Panc1 (cell line): ENCODE results near the gene PDE3B. TPM values are rescaled to one million over a fixed set of nuclear protein-coding genes. Genes with fewer than 3 reads are reported as not detected.

ENCODE experiments used
- ATAC-seq: fragments of 200-7000 bp; cut with Tn5 transposase; 2 replicates; pipeline ENCODE4 v1.9.1; 2020; ENCODE audit warnings: mild to moderate bottlenecking, moderate library complexity
- BruUV-seq: library from RNA; stranded (reverse); fragments of 400-500 nt; replicated peaks from 2 replicates; lab custom pipeline; 2021; lab: Mats Ljungman, UMichigan
- CTCF ChIA-PET: fragments of 300-600 bp; sonication (Branson Sonifier 250); formaldehyde crosslinking; loops from one replicate; lab custom pipeline; 2022; ENCODE audit warnings: antibody characterized with exemption; lab: Charles Lee
- POLR2A ChIA-PET: fragments of 300-600 bp; sonication (Branson Sonifier 250); formaldehyde crosslinking; loops from one replicate; lab custom pipeline; 2022; ENCODE audit warnings: antibody characterized with exemption; lab: Charles Lee
- DNase-seq: peaks from one replicate; pipeline ENCODE4 v3.0.0-alpha.2; 2010; ENCODE audit warnings: low read depth, low spot score
- H3K27ac ChIP-seq: 2 replicates; pipeline ENCODE4 v1.5.1; 2011; ENCODE audit warnings: mild to moderate bottlenecking, low read length, inconsistent platforms
- H3K27me3 ChIP-seq: fragments of 200-500 bp; sonication (Bioruptor generic); 2 replicates; pipeline ENCODE4 v1.6.0; 2014; ENCODE audit warnings: low read length, inconsistent platforms; ENCODE audit not compliant: control insufficient read depth, insufficient read depth
- H3K36me3 ChIP-seq: fragments of 200-500 bp; sonication (Bioruptor generic); 2 replicates; pipeline ENCODE4 v1.5.1; 2014; ENCODE audit warnings: inconsistent platforms, mild to moderate bottlenecking, low read length, moderate library complexity; ENCODE audit not compliant: control insufficient read depth, insufficient read depth
- H3K4me1 ChIP-seq: 2 replicates; pipeline ENCODE4 v1.5.1; 2011; ENCODE audit warnings: inconsistent platforms, mild to moderate bottlenecking, low read length, moderate library complexity; ENCODE audit not compliant: control insufficient read depth, insufficient read depth
- H3K4me3 ChIP-seq, 2 experiments: 2 replicates each; pipeline ENCODE4 v1.5.1; 2011 to 2012; ENCODE audit warnings: low read depth in 2 of 2, low read length in 2 of 2, mild to moderate bottlenecking in 2 of 2, inconsistent platforms in 1 of 2, moderate library complexity in 1 of 2
- H3K9me3 ChIP-seq: fragments of 200-500 bp; sonication (Bioruptor generic); 2 replicates; pipeline ENCODE4 v1.5.1; 2014; ENCODE audit warnings: low read depth, mild to moderate bottlenecking, inconsistent platforms, low read length, moderate library complexity; ENCODE audit not compliant: control insufficient read depth, insufficient read depth
- POLR2AphosphoS5 ChIP-seq: IDR thresholded peaks from 2 replicates; pipeline ENCODE4 v1.6.1; 2012; ENCODE audit warnings: mild to moderate bottlenecking, low read depth, low read length, moderate library complexity
- SIN3A ChIP-seq: IDR thresholded peaks from 2 replicates; pipeline ENCODE4 v1.6.1; 2012; ENCODE audit warnings: low read depth, mild to moderate bottlenecking, low read length, moderate library complexity, borderline replicate concordance; ENCODE audit not compliant: insufficient read depth
- TCF7L2 ChIP-seq: IDR thresholded peaks from 2 replicates; pipeline ENCODE4 v1.6.1; 2011; ENCODE audit warnings: mild to moderate bottlenecking, low read depth, low read length, inconsistent platforms
- in situ Hi-C: cut with HindIII; loops from 2 replicates; pipeline ENCODE4 v1.10.0; 2016; ENCODE audit warnings: low sequenced_read_pairs, low pct_unique_long_range_greater_than_20kb
- intact Hi-C: fragments of 100-400 bp; cut with micrococcal nuclease; formaldehyde crosslinking; loops from one replicate; pipeline ENCODE4 v1.10.0; 2022; ENCODE audit not compliant: unreplicated experiment
- total RNA-seq: library from RNA; stranded (reverse); gene quantifications from one replicate; pipeline ENCODE4 v1.2.1, GENCODE V29; 2021; ENCODE audit not compliant: unreplicated experiment
- TF ChIP-seq, protein P1 (sequence below), 2 experiments: IDR thresholded peaks; 2 replicates each; pipeline ENCODE4 v1.6.1; 2011 to 2012; ENCODE audit warnings: low read depth in 2 of 2, control low read depth in 1 of 2, low read length in 1 of 2, mild to moderate bottlenecking in 1 of 2, moderate library complexity in 1 of 2; ENCODE audit not compliant: insufficient read depth in 1 of 2
- TF ChIP-seq, protein P2 (sequence below): fragments of 450-650 bp; IDR thresholded peaks from 2 replicates; pipeline ENCODE4 v1.5.1; 2017; ENCODE audit warnings: mild to moderate bottlenecking

The PDE3B gene
- total RNA-seq, 1 experiment from 2014 or later, result 33.0 TPM

DNA sequence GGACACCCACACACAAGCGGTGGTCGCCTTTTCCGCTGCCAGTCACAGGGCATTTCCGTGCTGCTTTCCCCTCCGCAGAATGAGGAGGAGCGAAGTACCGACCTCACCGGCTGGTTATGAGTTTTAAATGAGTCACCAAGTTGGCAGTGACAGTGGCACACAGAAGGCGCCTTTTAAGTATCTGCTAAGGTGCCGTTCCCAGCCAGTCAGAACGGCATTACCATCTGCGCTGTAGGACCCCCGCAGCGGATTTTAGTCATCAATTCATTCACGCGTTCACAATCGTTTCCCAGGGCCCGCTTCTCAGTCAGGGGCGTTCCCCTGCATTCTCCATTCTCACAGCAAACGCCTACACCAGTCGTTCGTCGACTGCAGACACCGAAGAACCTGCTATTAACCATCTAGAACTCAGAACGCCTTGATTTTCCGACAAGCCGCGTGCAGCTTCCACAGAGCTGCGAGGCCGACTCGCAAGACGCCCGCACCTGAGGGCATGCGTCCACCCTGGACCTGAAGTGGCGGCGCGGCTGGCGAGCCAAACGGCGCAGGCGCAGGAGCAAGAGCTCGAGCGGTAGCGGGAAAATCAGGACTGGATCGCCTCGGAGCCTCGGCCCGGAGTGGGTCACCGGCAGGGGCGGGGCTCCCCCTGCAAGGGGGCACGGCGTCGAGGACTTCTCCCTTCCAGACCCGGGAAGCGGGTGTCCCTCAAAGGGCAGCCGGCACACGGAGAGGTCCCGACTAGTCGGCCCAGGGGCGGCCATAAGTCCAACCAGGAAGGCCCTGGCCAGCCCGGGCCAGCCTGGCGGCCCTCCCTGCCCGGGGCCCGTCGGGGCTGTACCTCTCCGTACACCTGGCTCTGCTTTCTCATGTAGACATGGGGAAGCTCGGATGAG lies 247.8 kb downstream of the PDE3B start:
- Histone ChIP-seq H3K27ac (peak overlapping the region; percentile 92), H3K27me3 (no peaks in the 10 kb centered on the region), H3K9me3 (no peaks in the 10 kb centered on the region), H3K4me3 (peak overlapping the region; percentile 68 to 89), H3K36me3 (no peaks in the 10 kb centered on the region), H3K4me1 (peaks cover 5% of the 10 kb centered on the region)
- no peak for DNase-seq
- intact Hi-C loops (loop anchor here (5.0 to 10.0 kb wide), 2 partner anchors 247 to 369 kb away; partner anchors contain the start of genes PDE3B and PSMA1), in situ Hi-C loops (no loop called here)
- TF ChIP-seq, protein P1, sequence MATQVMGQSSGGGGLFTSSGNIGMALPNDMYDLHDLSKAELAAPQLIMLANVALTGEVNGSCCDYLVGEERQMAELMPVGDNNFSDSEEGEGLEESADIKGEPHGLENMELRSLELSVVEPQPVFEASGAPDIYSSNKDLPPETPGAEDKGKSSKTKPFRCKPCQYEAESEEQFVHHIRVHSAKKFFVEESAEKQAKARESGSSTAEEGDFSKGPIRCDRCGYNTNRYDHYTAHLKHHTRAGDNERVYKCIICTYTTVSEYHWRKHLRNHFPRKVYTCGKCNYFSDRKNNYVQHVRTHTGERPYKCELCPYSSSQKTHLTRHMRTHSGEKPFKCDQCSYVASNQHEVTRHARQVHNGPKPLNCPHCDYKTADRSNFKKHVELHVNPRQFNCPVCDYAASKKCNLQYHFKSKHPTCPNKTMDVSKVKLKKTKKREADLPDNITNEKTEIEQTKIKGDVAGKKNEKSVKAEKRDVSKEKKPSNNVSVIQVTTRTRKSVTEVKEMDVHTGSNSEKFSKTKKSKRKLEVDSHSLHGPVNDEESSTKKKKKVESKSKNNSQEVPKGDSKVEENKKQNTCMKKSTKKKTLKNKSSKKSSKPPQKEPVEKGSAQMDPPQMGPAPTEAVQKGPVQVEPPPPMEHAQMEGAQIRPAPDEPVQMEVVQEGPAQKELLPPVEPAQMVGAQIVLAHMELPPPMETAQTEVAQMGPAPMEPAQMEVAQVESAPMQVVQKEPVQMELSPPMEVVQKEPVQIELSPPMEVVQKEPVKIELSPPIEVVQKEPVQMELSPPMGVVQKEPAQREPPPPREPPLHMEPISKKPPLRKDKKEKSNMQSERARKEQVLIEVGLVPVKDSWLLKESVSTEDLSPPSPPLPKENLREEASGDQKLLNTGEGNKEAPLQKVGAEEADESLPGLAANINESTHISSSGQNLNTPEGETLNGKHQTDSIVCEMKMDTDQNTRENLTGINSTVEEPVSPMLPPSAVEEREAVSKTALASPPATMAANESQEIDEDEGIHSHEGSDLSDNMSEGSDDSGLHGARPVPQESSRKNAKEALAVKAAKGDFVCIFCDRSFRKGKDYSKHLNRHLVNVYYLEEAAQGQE (IDR thresholded peaks at IDR 0.05; ENCODE audit: insufficient read depth in 1 of 2, low read depth in 2 of 2, low read length in 1 of 2), result no peak
- TF ChIP-seq POLR2AphosphoS5 (peak; percentile 83; the same call in 1 of the 2 replicates), TCF7L2 (peak; percentile 45; the same call in 1 of the 2 replicates), SIN3A (peak; percentile 16; the same call in 1 of the 2 replicates)
- TF ChIP-seq, protein P2, sequence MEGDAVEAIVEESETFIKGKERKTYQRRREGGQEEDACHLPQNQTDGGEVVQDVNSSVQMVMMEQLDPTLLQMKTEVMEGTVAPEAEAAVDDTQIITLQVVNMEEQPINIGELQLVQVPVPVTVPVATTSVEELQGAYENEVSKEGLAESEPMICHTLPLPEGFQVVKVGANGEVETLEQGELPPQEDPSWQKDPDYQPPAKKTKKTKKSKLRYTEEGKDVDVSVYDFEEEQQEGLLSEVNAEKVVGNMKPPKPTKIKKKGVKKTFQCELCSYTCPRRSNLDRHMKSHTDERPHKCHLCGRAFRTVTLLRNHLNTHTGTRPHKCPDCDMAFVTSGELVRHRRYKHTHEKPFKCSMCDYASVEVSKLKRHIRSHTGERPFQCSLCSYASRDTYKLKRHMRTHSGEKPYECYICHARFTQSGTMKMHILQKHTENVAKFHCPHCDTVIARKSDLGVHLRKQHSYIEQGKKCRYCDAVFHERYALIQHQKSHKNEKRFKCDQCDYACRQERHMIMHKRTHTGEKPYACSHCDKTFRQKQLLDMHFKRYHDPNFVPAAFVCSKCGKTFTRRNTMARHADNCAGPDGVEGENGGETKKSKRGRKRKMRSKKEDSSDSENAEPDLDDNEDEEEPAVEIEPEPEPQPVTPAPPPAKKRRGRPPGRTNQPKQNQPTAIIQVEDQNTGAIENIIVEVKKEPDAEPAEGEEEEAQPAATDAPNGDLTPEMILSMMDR, result no peak
- CTCF ChIA-PET, result interaction anchor here (0.5 to 1.4 kb wide), 3 partner anchors 15 to 102 kb away, joined by 3 to 10 read pairs (median 5); no protein-coding TSS in a partner anchor
- POLR2A ChIA-PET, result interaction anchor here (0.6 to 1.1 kb wide), 2 partner anchors 50 to 400 kb away, joined by 3 to 4 read pairs; no protein-coding TSS in a partner anchor
- ATAC-seq, result peak; percentile 81
- BruUV-seq, result TSS peak; percentile 90

DNA sequence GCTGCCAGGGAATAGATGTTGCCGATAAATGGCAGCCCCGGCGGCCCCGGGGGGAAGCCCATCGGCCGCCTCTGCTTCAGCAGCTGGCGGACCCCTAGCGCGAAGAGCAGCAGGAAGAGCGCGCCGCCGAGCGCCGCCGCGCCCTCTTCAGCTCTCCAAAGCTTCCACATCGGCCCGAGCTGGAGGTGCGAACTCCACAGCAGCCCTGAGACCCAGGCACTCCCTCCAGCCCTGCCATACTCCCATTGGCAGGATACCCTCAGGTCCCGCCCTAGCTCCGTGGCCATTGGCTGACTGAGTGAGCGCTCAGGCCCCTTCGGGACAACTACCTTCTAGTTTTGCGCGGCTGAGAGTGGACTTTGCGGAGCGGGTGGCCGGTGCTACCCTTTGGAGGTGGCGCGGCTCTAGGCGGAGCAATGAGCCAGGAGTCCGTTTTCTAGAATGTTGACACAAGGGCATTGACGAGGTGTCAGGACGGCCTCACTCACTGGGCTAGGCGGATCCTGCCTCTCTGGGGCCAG lies 248.5 kb downstream of the PDE3B start, which contains the start of gene CYP2R1:
Gene CYP2R1, minus strand, starts transcription at position 196 of the 521 bp plus-strand sequence. Its CDS starts 26 bp downstream, at position 170.
- intact Hi-C loops, result loop anchor here (5.0 to 10.0 kb wide), 2 partner anchors 247 to 370 kb away; partner anchors contain the start of genes PDE3B and PSMA1
- H3K36me3 ChIP-seq, result no peaks in the 10 kb centered on the region
- ATAC-seq (peak; percentile 99), DNase-seq (peak; percentile 96)
- H3K27ac ChIP-seq, result peak within 1 kb of the TSS; percentile 92
- no peaks in the 10 kb centered on the region for H3K27me3 ChIP-seq
- no peaks in the 10 kb centered on the region for H3K9me3 ChIP-seq
- H3K4me3 ChIP-seq, result peak within 1 kb of the TSS; percentile 68 to 89
- ChIA-PET CTCF (interaction anchor here (0.5 to 1.4 kb wide), 3 partner anchors 14 to 102 kb away, joined by 3 to 10 read pairs (median 5); no protein-coding TSS in a partner anchor), POLR2A (interaction anchor here (0.6 to 1.1 kb wide), 2 partner anchors 11 to 50 kb away, joined by 3 to 4 read pairs; no protein-coding TSS in a partner anchor)
- TF ChIP-seq, protein P1 (IDR thresholded peaks at IDR 0.05; ENCODE audit: insufficient read depth in 1 of 2, low read depth in 2 of 2, low read length in 1 of 2), result no peak
- TF ChIP-seq SIN3A, result 0 out of 2 replicates have a peak, but pooled peaks have one; percentile 35
- no TSS peak for BruUV-seq
- in situ Hi-C loops, result no loop called here
- peaks cover 5% of the 10 kb centered on the region for H3K4me1 ChIP-seq
